GM21717 (cell line): ENCODE measurements around the gene FANCC.
"Not testable (repeated sequence)": the region's sequence is repeated elsewhere in the genome, so short reads cannot be mapped to it uniquely, and the experiment has no call there.

Source experiments
- ATAC-seq: cut with Tn5 transposase; IDR thresholded peaks from one replicate; pipeline ENCODE4 v1.9.1; 2021; ENCODE audit warnings: mild to moderate bottlenecking, moderate library complexity; ENCODE audit not compliant: unreplicated experiment

Gene FANCC

DNA sequence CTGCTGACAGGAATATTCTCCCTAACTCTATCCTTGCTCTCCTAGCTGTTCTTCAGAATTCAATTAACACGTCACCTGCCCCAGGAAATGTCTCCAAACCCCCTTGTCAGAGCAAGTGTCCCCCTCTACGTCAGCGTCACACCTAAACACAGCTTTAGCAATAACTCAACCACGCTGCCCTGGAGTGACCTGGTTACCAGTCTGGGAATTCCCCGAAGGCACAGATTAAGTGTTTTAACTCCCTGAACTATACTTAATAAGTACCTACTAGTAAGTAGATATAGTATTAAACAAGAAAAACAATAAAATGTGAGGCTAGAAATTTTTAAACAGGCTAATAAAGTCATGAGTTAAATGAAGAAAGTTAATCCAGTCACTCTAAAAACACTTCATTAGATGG lies 78.4 kb downstream of the FANCC start:
- ATAC-seq, result no peak

GRCh38 chr9:95237336-95237735 lies 80.2 kb downstream of the FANCC start:
- ATAC-seq, result no peak

GRCh38 chr9:95230046-95230445 lies 87.5 kb downstream of the FANCC start:
- no peak for ATAC-seq

DNA sequence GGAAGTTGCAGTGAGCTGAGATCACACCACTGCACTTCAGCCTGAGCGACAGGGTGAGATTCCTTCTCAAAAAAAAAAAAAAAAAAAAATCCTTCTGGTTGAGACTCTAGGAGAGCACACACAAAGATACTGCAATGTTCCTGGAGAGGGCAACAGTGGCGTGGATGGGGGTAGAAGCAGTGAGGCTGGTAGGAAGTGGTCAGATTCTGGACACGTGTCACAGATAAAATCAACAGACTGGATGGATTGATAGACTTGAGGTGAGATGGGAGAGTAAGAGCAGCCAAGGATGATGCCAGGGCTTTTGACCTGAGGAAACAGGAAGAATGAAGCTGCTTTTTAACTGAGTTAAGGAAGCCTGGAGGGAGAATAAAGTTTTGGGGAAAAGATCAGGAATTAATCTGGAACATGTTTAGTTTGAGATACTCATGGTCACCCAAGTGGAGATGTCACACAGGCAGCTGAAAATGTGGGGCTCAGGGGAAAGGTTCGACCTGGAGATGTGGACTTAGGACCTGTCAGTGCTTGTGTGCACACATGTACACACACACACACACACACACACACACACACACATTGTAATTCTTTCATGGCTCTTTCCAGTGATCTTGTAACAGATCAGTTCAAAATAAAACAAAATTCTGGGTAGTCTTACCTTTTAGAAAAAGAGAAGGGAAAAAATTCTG lies 88.1 kb downstream of the FANCC start:
- ATAC-seq, result no peak

DNA sequence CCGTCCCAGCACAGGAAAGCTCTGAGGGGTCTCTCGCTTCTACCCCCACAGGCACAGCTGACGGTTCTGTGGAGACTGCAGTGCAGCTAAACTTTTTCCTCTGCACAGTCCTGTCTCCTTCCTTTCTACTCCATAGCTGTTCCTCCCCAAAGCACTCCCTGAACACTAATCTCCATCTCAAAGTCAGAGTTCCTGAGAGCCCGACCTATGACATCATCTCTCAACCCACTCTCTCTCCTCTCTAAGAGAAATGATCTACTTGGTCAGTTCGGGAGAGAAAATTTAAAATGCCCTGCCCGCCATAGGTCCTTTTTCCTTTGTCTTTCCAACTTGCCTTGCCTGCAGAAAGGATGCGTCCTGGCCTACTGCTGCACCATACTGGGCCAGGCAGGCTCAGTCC lies 90.6 kb downstream of the FANCC start:
- no peak for ATAC-seq

DNA sequence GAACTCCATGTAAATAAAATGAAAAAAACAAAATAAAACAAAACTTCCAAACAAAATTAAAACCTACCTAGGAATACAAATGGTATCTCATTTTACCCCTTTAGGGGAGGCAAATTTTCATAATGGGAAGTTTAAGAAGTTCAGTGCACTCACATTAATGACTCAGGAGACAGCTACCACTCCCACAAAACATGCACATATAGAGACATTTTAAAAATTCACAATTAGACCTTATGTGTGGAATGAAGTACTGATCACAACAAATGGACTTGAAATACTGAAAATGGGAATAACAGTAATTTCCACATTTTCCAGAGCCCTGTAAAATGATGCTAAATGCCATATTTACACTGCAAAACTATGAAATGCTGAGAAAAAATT lies 91.8 kb downstream of the FANCC start:
- no peak for ATAC-seq

DNA sequence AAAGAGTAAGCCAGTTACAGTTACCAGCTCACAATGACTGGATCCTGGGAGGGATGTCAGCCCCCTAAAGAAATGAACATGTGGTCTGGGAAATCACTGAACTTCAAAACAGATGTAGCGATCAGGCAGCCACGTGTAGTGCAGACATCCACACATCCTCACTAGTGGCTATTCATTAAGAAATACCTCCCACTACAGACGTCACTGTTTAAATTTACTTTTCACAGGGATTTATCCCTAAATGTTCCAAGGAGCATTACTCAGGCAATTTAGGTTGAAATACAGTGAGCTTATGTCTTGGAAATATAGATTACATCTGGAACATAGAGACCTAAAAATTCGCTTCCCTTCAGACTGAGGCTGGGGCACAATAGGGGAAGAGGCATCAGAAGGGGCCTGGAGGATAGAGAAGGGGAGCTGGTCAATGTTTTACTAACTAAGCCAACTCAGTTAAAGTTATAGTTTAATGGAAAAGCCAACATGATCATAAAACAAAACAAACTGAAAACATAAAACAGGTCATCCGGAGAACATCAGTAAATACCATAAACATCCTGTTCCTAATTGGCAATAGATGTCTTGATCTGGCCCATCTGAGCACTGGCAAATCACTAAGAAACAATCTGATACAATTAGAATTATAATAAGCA lies 92.3 kb downstream of the FANCC start:
- no peak for ATAC-seq

DNA sequence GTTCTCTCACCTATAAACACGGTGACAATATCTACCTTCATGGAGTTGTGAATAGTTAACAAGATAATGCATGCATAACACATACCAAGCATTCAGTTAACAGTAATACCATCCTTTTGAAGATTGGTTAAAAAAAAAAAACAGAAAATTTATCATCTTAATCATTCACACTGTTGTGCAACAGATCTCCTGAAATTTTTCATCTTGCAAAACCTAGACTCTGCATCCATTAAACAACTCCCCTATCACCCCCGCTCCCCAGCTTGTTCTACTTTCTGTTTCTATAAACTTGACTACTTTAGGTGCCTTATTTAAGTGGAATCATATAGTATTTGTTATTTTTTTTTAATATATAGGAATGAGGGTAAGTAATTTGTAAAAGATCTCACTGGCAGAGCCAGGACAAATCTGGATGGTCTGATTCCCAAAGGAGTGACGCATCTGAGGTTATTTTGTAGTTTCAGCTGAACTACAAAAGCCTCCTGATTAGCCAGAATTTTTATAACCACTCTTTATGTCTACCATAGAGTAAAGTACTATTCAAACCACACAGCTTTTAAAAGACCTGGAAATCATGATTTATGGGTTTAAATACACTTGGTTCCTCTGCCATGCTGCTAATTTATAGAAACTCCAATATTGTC lies 93.0 kb downstream of the FANCC start:
- ATAC-seq, result no peak

DNA sequence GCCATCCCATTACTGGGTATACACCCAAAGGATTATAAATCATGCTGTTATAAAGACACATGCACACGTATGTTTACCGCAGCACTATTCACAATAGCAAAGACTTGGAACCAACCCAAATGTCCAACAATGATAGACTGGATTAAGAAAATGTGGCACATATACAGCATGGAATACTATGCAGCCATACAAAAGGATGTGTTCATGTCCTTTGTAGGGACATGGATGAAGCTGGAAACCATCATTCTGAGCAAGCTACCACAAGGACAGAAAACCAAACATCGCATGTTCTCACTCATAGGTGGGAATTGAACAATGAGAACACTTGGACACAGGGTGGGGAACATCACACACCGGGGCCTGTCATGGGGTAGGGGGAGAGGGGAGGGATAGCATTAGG lies 97.2 kb downstream of the FANCC start:
- not testable (repeated sequence) for ATAC-seq

DNA sequence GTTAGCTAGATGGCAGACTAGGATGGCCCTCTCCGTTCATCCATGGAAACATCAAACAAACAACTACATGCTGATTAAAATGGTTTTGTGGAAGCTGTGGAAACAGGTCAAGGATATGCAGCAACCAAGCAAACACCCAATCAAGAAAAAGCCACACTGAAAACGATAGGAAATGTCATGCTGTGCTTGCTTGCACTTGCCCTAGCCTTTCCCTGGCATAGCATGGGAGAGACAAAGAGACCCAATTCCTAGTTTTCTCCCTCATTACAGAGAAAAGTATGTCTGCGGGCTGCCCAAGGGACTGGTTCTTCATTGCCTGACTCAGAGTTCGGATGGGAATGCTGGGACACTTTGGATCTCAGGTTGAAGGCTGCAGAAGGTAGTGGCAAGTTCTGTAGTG lies 98.7 kb downstream of the FANCC start:
- ATAC-seq, result no peak

GRCh38 chr9:95217936-95218335 lies 99.6 kb downstream of the FANCC start:
- no peak for ATAC-seq

DNA sequence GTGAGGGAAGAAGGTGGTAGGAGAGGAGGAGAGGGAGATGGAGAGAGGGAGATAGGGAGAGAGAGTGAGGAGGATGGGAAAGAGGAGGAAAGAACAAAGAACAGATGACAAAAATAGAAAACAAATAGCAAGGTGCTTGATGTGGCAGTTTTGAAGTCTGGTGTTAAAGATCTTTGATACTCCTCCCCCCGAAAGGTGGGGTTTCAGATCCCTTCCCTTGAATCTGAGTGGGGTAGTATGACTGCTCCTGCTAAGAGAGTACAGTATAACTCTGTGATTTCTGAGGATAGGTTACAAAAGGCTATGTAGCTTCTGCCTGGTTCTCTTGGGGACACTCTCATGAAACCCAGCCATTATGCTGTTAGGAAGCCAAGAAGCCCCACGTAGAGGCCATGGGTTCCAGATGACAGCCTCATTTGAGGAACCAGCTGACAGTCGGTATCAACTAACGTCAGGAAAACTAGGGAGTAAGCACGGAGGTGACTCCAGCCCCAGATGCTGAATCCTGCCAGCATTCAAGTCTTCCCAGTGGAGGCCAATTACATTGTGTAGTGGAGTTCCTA lies 102.1 kb downstream of the FANCC start:
- no peak for ATAC-seq

DNA sequence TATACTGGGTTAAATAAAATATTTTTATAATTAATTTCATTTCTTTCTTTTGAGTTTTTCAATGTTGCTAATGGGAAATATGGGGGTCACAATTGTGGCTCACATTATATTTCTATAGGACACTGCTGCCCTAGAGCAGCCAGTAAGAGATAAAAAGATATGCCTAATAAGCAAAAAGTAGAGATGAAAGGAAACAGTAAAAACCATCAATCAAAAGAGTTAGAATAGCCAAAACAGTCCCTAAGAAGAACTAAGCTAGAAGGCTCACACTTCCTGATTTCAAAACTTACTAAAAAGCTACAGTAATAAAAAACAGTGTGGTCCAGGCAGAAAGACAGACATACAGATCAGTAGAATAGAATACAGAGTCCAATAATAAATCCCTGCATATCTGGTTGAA lies 104.4 kb downstream of the FANCC start:
- no peak for ATAC-seq

GRCh38 chr9:95211028-95211427 lies 106.5 kb downstream of the FANCC start:
- no peak for ATAC-seq

- ATAC-seq, result no peak
Measured at GRCh38 chr9:95207403-95207802, 110.1 kb downstream of the FANCC start.

GRCh38 chr9:95206143-95206542 lies 111.4 kb downstream of the FANCC start:
- ATAC-seq, result no peak

GRCh38 chr9:95204710-95205109 lies 112.8 kb downstream of the FANCC start:
- ATAC-seq, result no peak

GRCh38 chr9:95204310-95204709 lies 113.2 kb downstream of the FANCC start:
- ATAC-seq, result no peak

DNA sequence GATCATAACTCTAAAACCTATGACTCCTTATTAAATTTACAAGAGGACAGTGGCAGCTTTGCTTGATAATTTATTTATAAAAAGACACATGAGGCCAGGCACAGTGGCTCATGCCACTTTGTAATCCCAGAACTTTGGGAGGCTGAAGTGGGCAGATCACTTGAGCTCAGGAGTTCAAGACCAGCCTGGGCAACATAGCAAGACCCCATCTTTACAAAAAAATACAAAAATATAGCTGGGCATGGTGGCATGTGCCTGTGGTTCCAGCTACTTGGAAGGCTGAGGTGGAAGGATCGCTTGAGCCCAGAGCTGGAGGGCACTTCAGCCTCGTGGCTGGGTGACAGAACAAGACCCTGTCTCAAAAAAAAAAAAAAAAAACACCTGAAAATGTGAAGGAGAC lies 114.5 kb downstream of the FANCC start:
- ATAC-seq, result not testable (repeated sequence)

- no peak for ATAC-seq
Measured at GRCh38 chr9:95202076-95202681, 115.3 kb downstream of the FANCC start.

DNA sequence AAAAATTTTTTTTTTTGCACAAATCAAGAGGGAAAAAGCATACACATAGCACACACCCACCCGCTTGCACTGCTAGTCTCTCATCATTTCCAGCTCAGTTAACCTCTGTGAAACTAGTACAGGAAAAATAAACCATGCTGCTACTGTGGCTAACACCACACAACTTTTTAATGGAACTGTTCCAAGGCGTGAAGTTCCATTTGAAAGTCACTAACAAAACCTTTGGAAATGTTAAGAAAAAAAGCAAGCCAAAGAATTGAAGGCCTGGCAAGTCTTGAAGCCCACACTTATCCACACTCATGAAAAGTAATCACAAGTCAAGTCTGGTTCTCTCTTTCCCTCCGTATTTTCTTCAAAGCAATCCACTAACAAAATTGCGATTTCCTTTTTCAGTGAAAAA lies 116.3 kb downstream of the FANCC start:
- ATAC-seq, result no peak
